Measurements from ENCODE around the gene EFHD2. TPM values are rescaled to one million over a fixed set of nuclear protein-coding genes. Genes with fewer than 3 reads are reported as not detected.

Gene EFHD2
- total and polyA plus RNA-seq, 5 donors from 2014 or later = 45.3 to 93.6 (median 68.2) TPM

- ATAC-seq (ENCODE audit: low read depth in 2 of 2) = no peak
- no peak overlapping the region for H3K27ac Mint-ChIP-seq
- no peaks in the 10 kb centered on the region for H3K4me1 Mint-ChIP-seq
- peaks cover 10% of the 10 kb centered on the region for H3K27me3 Mint-ChIP-seq
- Histone ChIP-seq H3K27me3 (ENCODE audit: control insufficient read depth, insufficient read depth, low read length) (no peaks in the 10 kb centered on the region), H3K4me3 (ENCODE audit: low read depth, low read length) (no peak overlapping the region), H3K9me3 (ENCODE audit: control insufficient read depth in 2 of 2, low read length in 2 of 2) (peaks cover 2 to 9% of the 10 kb centered on the region in 2 experiments), H3K4me1 (ENCODE audit: control insufficient read depth, insufficient read depth, low read length, poor library complexity, severe bottlenecking) (no peaks in the 10 kb centered on the region), H3K27ac (ENCODE audit: insufficient read depth, low read length, poor library complexity, severe bottlenecking) (no peak overlapping the region), H3K36me3 (ENCODE audit: control insufficient read depth, insufficient read depth, low read length) (no peaks in the 10 kb centered on the region)
- H3K9me3 Mint-ChIP-seq = peaks cover 0 to 9% (median 1%) of the 10 kb centered on the region in 7 donors
- DNase-seq = no peak
- no peak overlapping the region for H3K4me3 Mint-ChIP-seq
- no peaks in the 10 kb centered on the region for H3K36me3 Mint-ChIP-seq
Observed at GRCh38 chr1:15401391-15402055, 8.2 kb upstream of the EFHD2 start.

DNA sequence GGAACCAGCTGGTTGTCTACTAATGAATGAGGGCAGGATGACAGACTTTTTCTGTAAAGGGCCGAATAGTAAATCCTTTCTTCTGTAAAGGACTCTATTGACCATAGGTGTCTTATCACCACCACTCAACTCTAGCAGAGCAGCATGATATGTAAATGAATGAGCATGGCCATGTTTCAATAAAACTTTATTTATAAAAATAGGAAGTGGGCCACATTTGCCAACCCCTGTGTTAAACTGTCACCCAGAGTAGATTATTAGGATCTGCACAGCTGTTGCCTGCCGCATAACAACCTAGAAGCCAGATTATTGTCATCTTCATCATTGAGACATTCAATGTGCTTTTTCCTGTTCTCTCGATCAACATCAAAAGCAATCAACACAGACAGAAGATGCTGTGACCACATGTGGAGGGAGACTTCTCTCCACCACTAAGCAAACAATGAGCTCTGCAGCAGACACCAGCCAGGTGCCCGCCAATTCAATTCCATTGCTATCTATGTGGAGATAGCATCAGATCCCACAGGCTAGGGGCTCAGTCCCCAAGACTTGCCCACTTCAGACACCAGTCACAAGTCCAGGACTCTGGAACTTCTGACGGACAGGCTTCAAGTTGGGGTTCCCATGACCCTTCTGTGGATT, 6.8 kb upstream of the EFHD2 start:
- H3K36me3 Mint-ChIP-seq = no peaks in the 10 kb centered on the region
- DNase-seq (no peak), ATAC-seq (ENCODE audit: low read depth in 2 of 2) (no peak)
- Histone ChIP-seq H3K27me3 (ENCODE audit: control insufficient read depth, insufficient read depth, low read length) (no peaks in the 10 kb centered on the region), H3K27ac (ENCODE audit: insufficient read depth, low read length, poor library complexity, severe bottlenecking) (no peak overlapping the region), H3K36me3 (ENCODE audit: control insufficient read depth, insufficient read depth, low read length) (no peaks in the 10 kb centered on the region), H3K4me1 (ENCODE audit: control insufficient read depth, insufficient read depth, low read length, poor library complexity, severe bottlenecking) (no peaks in the 10 kb centered on the region), H3K9me3 (ENCODE audit: control insufficient read depth in 2 of 2, low read length in 2 of 2) (peaks cover 2 to 9% of the 10 kb centered on the region in 2 experiments), H3K4me3 (ENCODE audit: low read depth, low read length) (no peak overlapping the region)
- H3K27ac Mint-ChIP-seq = peak overlapping the region in 1 of 3 donors; percentile 78
- H3K9me3 Mint-ChIP-seq = peaks cover 0 to 9% (median 1%) of the 10 kb centered on the region in 7 donors
- no peaks in the 10 kb centered on the region for H3K4me1 Mint-ChIP-seq
- H3K4me3 Mint-ChIP-seq = no peak overlapping the region
- peaks cover 15% of the 10 kb centered on the region for H3K27me3 Mint-ChIP-seq

GRCh38 chr1:15403962-15404580, 5.6 kb upstream of the EFHD2 start:
- peaks cover 20% of the 10 kb centered on the region for H3K27me3 Mint-ChIP-seq
- ATAC-seq (ENCODE audit: low read depth in 2 of 2) = no peak
- H3K4me1 ChIP-seq (ENCODE audit: control insufficient read depth, insufficient read depth, low read length, poor library complexity, severe bottlenecking) = peaks cover 2% of the 10 kb centered on the region
- no peak overlapping the region for H3K4me3 Mint-ChIP-seq
- peaks cover 0 to 3% (median 1%) of the 10 kb centered on the region in 4 donors for H3K4me1 Mint-ChIP-seq
- H3K27ac ChIP-seq (ENCODE audit: insufficient read depth, low read length, poor library complexity, severe bottlenecking) = no peak overlapping the region
- no peak for DNase-seq
- peaks cover 0 to 9% (median 0%) of the 10 kb centered on the region in 7 donors for H3K9me3 Mint-ChIP-seq
- no peaks in the 10 kb centered on the region for H3K36me3 Mint-ChIP-seq
- H3K4me3 ChIP-seq (ENCODE audit: low read depth, low read length) = no peak overlapping the region
- no peak overlapping the region for H3K27ac Mint-ChIP-seq
- peaks cover 2 to 9% of the 10 kb centered on the region in 2 experiments for H3K9me3 ChIP-seq (ENCODE audit: control insufficient read depth in 2 of 2, low read length in 2 of 2)
- H3K36me3 ChIP-seq (ENCODE audit: control insufficient read depth, insufficient read depth, low read length) = no peaks in the 10 kb centered on the region
- H3K27me3 ChIP-seq (ENCODE audit: control insufficient read depth, insufficient read depth, low read length) = no peaks in the 10 kb centered on the region

DNA sequence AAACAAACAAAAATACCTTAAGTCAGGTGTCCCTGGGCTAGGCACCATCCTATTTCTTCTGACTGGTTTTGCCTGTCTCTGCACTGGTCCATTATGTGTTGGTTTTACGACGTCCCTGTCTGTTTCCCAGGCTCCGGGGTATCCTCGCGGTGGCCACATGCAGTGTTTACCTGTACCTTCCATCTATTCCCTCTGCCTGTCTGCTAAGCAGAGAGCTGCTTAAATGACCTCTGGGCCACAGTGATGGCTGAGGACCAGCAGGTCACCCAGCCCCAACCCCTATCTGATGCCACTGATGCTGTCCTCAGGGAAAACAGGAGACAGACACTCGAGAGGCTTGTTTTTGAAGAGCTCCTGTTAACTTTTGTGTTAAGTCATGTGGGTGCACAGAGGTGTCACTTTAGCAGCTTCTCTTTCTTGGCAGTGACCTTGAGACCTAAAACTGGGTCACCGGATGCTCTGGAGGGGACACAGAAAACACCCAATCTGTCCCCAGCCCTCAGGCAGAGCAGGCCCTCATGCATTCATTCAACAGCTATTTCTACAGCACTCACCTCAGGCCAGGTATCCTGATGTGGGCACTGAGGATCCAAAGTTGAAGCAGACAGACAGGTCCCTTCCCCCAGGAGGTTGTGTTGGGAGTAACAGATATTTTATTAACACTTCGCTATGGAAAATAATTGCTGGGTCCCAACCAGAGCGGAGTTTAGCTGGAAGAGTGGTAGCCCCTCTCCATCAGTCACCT, 4.4 kb upstream of the EFHD2 start:
- Histone ChIP-seq H3K36me3 (ENCODE audit: control insufficient read depth, insufficient read depth, low read length) (no peaks in the 10 kb centered on the region), H3K4me1 (ENCODE audit: control insufficient read depth, insufficient read depth, low read length, poor library complexity, severe bottlenecking) (peaks cover 5% of the 10 kb centered on the region), H3K9me3 (ENCODE audit: control insufficient read depth in 2 of 2, low read length in 2 of 2) (no peaks in the 10 kb centered on the region), H3K4me3 (ENCODE audit: low read depth, low read length) (no peak overlapping the region), H3K27ac (ENCODE audit: insufficient read depth, low read length, poor library complexity, severe bottlenecking) (no peak overlapping the region), H3K27me3 (ENCODE audit: control insufficient read depth, insufficient read depth, low read length) (no peaks in the 10 kb centered on the region)
- Mint-ChIP-seq H3K9me3 (peaks cover 0 to 1% (median 0%) of the 10 kb centered on the region in 7 donors), H3K27me3 (peaks cover 23% of the 10 kb centered on the region), H3K36me3 (no peaks in the 10 kb centered on the region), H3K4me1 (peaks cover 0 to 7% (median 2%) of the 10 kb centered on the region in 4 donors), H3K4me3 (peak overlapping the region in 1 of 4 donors; percentile 22), H3K27ac (no peak overlapping the region)
- no peak for ATAC-seq (ENCODE audit: low read depth in 2 of 2)
- DNase-seq = no peak

DNA sequence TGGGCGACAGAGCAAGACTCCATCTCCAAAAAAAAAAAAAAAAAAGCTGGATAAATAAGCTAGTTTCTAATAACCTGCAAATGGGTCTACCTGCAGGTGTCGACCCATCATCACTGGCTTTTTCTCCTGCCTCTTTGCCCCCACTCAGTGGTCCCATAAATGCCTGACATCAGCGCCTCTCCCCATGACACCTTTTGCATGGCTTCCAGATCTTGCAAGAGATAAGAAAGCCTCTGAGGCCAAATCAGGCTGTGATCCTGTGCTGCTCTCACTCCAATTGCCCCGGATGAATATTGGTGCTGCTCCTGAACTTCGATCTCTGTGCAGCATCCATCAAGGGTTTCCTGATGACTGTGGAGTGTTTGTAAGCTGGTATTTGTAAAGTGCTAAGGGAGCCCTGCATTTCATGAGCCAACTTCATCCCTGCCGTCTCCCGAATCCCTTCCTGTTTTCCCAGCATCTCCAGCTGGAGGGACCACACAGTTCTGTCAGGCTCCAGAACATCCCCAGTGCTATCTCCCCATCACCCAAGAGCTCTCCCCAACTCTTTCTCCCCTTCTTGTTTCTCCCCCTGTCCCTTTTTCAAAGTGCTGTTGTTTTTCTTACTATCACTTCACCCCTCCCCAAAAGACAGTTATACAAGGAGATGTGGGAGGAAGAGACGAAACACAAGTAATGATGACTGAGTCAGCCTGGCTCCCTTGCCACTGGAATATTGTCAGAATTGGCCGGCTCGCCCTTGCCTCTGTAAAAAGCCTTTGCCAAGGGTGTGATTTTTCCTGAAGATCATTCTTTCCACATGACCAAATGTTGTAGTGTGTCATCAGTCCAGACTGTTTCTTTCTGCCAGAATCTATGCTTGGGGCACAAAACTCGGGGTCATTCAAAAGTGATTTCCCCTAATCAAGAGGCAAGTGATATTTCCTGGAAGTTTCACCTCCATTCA, 2.8 kb upstream of the EFHD2 start:
- H3K9me3 Mint-ChIP-seq = no peaks in the 10 kb centered on the region
- peaks cover 0 to 20% (median 8%) of the 10 kb centered on the region in 4 donors for H3K4me1 Mint-ChIP-seq
- no peak overlapping the region for H3K4me3 ChIP-seq (ENCODE audit: low read depth, low read length)
- H3K36me3 ChIP-seq (ENCODE audit: control insufficient read depth, insufficient read depth, low read length) = no peaks in the 10 kb centered on the region
- DNase-seq (no peak), ATAC-seq (ENCODE audit: low read depth in 2 of 2) (no peak)
- peak overlapping the region in 2 of 3 donors; percentile 75 to 95 for H3K27ac Mint-ChIP-seq
- peaks cover 23% of the 10 kb centered on the region for H3K27me3 Mint-ChIP-seq
- H3K36me3 Mint-ChIP-seq = no peaks in the 10 kb centered on the region
- H3K27ac ChIP-seq (ENCODE audit: insufficient read depth, low read length, poor library complexity, severe bottlenecking) = no peak overlapping the region
- H3K9me3 ChIP-seq (ENCODE audit: control insufficient read depth in 2 of 2, low read length in 2 of 2) = no peaks in the 10 kb centered on the region
- peaks cover 16% of the 10 kb centered on the region for H3K4me1 ChIP-seq (ENCODE audit: control insufficient read depth, insufficient read depth, low read length, poor library complexity, severe bottlenecking)
- peak overlapping the region in 3 of 4 donors; percentile 25 to 92 (median 73) for H3K4me3 Mint-ChIP-seq
- no peaks in the 10 kb centered on the region for H3K27me3 ChIP-seq (ENCODE audit: control insufficient read depth, insufficient read depth, low read length)

GRCh38 chr1:15407580-15407979, 2.1 kb upstream of the EFHD2 start:
- H3K4me1 ChIP-seq (ENCODE audit: control insufficient read depth, insufficient read depth, low read length, poor library complexity, severe bottlenecking) = peaks cover 23% of the 10 kb centered on the region
- no peaks in the 10 kb centered on the region for H3K36me3 Mint-ChIP-seq
- peaks cover 23% of the 10 kb centered on the region for H3K27me3 Mint-ChIP-seq
- ATAC-seq (ENCODE audit: low read depth in 2 of 2) (no peak), DNase-seq (no peak)
- H3K4me1 Mint-ChIP-seq = peaks cover 0 to 27% (median 15%) of the 10 kb centered on the region in 4 donors
- no peaks in the 10 kb centered on the region for H3K9me3 ChIP-seq (ENCODE audit: control insufficient read depth in 2 of 2, low read length in 2 of 2)
- H3K9me3 Mint-ChIP-seq = no peaks in the 10 kb centered on the region
- no peak overlapping the region for H3K4me3 ChIP-seq (ENCODE audit: low read depth, low read length)
- H3K27ac ChIP-seq (ENCODE audit: insufficient read depth, low read length, poor library complexity, severe bottlenecking) = no peak overlapping the region
- H3K36me3 ChIP-seq (ENCODE audit: control insufficient read depth, insufficient read depth, low read length) = no peaks in the 10 kb centered on the region
- no peaks in the 10 kb centered on the region for H3K27me3 ChIP-seq (ENCODE audit: control insufficient read depth, insufficient read depth, low read length)
- peak overlapping the region in 3 of 4 donors; percentile 38 to 92 (median 57) for H3K4me3 Mint-ChIP-seq
- H3K27ac Mint-ChIP-seq = peak overlapping the region; percentile 9 to 95 (median 77)

Measured in CD4-positive, CD25-positive, alpha-beta regulatory T cell (primary cell).